HG03342 (cell line): Measurements from ENCODE around the gene C14orf119.
"Not testable (repeated sequence)": the region's sequence is repeated elsewhere in the genome, so short reads cannot be mapped to it uniquely, and the experiment has no call there.

Experiments used
- ATAC-seq: cut with Tn5 transposase; IDR thresholded peaks from one replicate; pipeline ENCODE4 v1.9.1; 2021; ENCODE audit warnings: mild to moderate bottlenecking, moderate library complexity; ENCODE audit not compliant: unreplicated experiment

C14orf119 gene

DNA sequence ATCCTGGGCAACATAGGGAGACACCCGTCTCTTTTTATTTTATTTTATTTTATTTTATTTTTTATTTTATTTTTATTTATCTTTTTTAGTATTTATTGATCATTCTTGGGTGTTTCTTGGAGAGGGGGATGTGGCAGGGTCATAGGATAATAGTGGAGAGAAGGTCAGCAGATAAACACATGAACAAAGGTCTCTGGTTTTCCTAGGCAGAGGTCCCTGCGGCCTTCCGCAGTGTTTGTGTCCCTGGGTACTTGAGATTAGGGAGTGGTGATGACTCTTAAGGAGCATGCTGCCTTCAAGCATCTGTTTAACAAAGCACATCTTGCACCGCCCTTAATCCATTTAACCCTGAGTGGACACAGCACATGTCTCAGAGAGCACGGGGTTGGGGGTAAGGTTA is 12.3 kb downstream of the C14orf119 start:
- ATAC-seq, result not testable (repeated sequence)

DNA sequence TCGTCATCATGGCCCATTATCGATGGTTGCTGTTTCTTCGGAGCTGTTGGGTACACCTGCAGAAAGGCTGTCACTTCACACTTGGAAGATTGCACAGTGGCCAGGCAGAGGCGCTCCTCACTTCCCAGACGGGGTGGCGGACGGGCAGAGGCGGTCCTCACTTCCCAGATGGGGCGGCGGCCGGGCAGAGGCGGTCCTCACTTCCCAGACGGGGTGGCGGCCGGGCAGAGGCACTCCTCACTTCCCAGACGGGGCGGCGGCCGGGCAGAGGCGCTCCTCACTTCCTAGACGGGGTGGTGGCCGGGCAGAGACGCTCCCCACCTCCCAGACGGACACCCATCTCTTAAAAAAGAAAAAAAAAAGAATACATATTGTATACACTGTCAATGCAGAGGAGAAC is 12.9 kb downstream of the C14orf119 start:
- not testable (repeated sequence) for ATAC-seq

DNA sequence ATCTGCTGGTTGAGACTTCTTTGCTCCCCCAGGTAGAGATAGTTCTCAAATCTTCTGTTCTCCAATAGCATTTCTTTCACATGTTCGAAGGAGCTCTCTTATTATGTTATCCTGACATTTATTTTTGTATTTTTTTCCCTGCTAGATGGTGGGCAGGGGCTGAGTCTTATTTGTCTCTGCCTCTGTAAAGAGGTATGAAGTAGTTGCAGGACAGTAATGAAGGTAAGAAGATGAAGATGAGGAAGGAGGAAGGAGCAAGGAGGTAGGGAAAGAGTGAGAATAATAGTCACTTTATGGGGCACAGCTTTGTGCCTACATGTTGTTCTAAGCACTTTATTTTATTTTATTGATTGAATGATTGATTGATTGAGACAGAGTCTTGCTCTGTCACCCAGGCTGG is 14.5 kb downstream of the C14orf119 start:
- no peak for ATAC-seq

GRCh38 chr14:23110579-23111365 is 15.5 kb downstream of the C14orf119 start:
- ATAC-seq, result no peak

DNA sequence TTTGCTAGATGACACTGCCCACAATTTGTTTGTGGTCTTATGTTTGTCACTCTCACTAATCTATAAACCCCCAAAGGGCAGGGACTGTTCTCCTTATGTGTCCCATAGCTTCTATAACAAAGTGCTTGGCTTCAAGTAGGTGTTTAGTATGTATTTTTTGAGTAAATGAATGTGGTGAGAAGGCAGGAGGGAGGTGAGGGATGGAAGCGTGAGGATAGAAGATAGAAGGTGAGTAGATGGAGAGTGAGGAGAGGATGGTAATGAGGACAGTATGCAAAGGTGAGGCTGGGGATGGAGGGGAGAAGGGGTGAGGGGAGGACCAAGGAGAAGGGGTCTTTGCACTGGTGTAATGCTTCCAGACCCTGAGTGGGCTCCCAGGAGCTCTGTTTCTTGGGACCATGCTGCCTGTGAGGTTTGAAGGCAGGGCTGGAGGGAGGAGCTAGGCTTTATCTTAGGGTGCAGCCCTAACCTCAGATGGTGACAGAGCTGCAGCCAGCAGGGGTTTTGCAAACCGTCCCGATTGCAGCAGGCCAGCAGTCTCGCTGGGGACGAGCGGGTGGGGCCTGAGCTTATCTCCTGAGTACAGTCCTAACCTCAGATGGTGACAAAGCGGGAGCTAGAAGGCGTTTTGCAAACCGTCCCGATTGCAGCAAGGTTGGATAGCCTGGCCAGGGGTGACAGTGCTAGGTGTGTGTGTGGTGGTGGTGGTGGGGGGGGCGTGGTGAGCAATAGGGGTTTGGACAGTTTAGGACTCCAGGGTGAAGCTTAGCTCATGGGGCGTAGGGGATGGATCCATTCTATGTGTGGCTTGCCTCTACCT is 17.3 kb downstream of the C14orf119 start:
- ATAC-seq, result no peak

DNA sequence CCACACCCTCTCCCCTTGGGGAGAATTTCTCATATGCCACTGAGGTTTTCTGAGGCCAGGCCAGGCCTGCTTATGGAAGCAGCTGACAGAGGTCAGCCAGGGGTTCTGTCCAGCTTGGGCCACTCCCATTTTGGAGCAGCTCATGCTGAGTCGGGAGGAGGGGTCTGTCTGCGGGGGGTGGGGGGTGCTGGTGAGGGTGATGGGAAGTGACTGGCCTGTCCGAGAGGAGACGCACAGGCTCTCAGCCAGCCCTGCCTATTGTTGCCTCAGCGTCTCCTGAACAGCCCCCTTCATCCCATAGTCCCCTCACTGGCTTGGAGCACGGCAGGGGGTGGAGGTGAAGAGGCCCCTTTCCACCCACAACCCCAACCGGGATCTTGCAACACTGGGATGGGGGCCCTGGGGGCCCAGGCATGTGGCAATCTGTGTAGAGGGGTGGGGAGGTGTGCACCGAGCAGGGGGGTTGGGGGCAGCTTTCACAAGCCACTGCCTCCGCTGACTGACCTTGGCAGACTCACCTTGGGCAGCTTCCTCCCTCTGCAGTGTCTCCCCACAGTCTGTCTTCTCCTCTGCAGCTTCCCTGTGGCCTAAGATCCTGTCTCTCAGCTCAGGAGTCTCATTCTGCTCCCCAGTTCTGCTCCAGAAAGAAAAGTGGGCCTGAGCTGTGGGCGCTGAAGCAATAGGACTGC is 18.3 kb downstream of the C14orf119 start:
- no peak for ATAC-seq

GRCh38 chr14:23114120-23114458 is 18.8 kb downstream of the C14orf119 start:
- ATAC-seq, result no peak

GRCh38 chr14:23114669-23115038 is 19.3 kb downstream of the C14orf119 start:
- ATAC-seq, result no peak

DNA sequence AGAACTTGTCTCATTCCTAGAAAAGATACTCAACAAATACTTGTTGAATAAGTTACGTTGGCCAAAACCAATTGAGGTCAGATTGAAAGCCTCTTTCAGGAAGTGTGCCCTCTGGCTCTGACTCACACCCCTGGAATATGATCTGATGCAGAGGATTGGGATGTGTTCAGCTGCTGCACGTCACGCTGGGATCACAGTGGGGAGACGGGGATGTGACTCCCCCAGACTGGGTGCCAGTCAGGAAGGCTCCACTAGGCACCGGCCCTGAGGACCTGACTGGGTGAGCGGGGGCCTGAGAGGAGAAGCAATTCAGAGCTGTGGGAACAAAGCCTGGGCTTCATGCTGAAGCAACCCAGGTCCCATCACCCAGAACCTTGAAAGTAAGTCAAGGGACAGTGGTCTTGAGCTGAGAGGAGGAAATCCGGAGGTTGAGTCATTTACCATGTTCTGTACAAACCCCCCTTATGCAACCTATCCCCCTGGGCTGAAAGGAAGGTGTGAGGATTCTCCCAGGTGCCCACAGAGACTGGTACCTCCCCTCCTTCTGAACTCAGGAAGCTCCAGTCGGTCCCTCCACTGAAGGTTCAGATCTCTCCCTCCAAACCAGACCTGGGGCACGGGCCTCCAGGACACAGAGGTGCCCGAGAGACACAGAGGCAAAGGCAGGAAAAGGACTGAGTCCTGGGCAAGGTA is 19.9 kb downstream of the C14orf119 start:
- ATAC-seq, result no peak

DNA sequence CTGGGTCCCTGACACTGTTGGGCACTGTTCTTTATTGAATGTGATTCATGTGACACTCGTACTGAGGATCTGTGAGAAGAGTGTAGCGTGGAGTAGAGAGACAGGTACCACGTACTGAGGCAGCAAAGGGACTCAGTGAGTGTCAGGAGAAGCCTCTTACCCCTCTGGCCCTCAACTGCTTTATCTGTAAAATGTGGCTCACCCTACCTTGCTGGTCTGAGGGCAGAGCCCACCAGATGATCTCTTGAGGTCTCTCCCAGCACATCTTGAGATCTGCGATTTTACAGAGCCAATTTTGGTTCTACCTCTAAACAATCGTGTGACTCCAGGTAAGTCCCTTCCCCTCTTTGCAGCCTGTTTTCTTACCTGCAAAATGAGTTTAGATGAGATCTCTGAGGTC is 20.6 kb downstream of the C14orf119 start:
- no peak for ATAC-seq

- no peak for ATAC-seq
These were observed 22.2 kb downstream of the C14orf119 start for GRCh38 chr14:23117371-23118020.

GRCh38 chr14:23118506-23119362 is 23.4 kb downstream of the C14orf119 start, which contains the start of gene CEBPE:
Gene CEBPE, minus strand, starts transcription at chr14:23119255. Its CDS starts 164 bp downstream, at chr14:23119091.
- ATAC-seq, result no peak

DNA sequence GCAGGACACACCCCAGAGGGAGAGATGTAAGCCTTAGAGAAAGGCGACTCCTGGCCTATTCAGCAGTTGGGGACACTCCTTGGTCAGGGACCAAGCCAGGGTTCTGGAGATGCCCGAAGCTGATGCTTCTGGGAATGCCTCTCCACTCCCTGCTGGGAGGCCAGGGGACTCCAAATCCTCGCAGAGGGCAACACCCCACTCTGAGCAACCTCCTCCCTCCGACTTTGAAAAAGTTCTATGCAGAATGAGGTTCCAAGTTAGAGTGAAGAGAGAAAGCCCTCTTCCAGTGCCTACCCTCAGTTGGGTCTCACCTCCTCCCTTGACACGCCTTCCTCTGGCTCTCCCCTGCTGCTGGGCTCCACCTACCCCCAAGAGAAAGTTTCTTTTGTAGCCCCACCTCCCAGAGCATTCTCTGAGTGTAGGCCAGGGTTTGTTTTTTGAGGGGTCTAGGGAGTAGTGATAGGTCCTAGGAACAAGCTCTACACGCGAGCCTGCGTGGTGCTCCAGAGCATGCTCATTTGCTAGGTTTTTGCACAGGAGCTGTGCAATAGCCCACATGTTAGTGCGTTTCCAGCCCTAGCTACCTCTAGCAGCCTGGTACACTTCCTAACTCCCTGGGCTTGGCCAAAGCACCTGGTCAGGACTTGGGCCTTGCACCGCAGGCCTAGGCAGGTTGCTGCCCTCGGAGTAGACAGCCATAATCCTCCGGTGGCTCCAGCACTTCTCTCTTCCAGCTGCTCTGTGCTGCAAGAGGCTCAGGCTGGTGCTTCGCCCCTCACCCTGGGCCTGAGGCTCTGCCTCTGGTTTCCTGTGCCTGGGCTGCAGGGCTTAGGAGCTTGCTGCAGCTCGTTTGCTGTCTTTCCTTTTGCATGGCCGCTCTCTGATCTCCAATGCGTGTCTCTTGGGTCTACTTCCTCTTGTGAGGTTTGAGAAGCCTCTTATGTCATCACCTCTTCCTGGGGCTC is 24.3 kb downstream of the C14orf119 start:
- ATAC-seq, result no peak

- peak; percentile 78 for ATAC-seq
These were observed 25.4 kb downstream of the C14orf119 start for GRCh38 chr14:23120541-23121251.

DNA sequence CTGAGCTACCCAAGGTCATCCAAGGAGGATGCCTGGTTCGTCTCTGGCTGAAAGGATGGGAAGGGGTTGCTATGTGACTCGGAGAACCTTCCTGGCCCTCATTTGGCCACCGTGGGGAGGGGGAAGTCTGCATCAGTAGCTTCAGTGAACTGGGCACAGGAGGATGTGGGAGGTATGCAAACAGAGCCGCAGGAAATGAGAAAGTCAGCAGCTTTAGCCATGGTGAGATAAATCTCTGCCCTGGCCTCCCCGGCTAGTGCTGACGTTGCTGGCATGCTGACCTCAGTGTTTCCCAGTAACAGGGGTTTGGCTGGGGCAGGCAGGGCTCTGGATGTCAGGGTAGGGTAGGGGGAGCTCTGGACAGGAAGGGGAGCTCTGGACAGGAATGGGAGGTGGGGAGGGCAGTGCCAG is 26.1 kb downstream of the C14orf119 start:
- no peak for ATAC-seq

- no peak for ATAC-seq
These were observed 26.8 kb downstream of the C14orf119 start for GRCh38 chr14:23122086-23122485.

GRCh38 chr14:23123419-23123818 is 28.1 kb downstream of the C14orf119 start:
- ATAC-seq, result no peak
